ENCODE data around the gene PLXNC1.

DNA sequence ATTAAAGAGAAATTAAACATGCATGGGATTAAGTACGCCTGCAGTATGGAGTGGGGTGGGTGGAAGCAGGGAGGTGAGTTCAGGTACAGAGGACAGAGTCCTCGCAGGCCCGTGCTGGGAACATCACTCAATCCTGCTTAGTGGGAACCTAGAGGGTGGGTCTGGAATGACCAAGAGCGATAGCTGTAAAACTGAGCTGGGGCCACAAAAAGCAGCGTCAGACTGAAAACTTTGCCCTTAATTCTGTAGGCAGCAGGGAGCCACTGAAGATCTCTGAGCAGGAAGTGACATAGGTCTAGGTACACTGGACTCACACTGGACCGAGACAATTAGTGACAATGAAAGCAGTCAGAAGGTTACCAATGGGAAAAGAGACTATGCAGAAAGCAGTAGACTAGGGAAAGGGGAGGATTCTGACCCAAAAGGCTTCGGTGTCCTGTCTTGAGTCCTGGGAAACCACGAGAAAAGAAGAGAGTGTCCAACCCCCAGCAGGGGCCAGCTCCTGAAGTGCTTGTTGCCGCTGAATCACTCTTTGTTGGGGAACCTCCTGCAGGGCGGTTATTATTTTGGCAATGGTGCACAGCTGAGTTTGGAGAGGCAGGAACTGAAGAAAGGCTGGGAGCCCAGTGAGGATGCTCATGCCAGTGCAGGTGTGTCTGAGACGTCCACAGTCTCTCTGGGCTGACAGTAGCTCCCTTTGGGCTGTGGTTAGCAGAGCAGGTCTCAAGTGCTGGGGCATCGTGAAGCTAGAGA lies 97.4 kb downstream of the PLXNC1 start:
- TF ChIP-seq, protein P1, sequence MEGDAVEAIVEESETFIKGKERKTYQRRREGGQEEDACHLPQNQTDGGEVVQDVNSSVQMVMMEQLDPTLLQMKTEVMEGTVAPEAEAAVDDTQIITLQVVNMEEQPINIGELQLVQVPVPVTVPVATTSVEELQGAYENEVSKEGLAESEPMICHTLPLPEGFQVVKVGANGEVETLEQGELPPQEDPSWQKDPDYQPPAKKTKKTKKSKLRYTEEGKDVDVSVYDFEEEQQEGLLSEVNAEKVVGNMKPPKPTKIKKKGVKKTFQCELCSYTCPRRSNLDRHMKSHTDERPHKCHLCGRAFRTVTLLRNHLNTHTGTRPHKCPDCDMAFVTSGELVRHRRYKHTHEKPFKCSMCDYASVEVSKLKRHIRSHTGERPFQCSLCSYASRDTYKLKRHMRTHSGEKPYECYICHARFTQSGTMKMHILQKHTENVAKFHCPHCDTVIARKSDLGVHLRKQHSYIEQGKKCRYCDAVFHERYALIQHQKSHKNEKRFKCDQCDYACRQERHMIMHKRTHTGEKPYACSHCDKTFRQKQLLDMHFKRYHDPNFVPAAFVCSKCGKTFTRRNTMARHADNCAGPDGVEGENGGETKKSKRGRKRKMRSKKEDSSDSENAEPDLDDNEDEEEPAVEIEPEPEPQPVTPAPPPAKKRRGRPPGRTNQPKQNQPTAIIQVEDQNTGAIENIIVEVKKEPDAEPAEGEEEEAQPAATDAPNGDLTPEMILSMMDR (IDR thresholded peaks at IDR 0.05; ENCODE audit: low read depth, low read length, missing input control) = no peak
- TF ChIP-seq GABPA (IDR thresholded peaks at IDR 0.05 in 1 of 2, conservative IDR thresholded peaks at IDR 0.05 in 1 of 2) (no peak), JUND (IDR thresholded peaks at IDR 0.05) (no peak), EGR1 (IDR thresholded peaks at IDR 0.05; ENCODE audit: low read depth in 2 of 2) (no peak), SP1 (IDR thresholded peaks at IDR 0.05) (no peak), FOXA2 (IDR thresholded peaks at IDR 0.05) (no peak), TAF1 (conservative IDR thresholded peaks at IDR 0.05) (no peak), FOXA1 (IDR thresholded peaks at IDR 0.05) (no peak), HNF4A (conservative IDR thresholded peaks at IDR 0.05) (no peak)
- TF ChIP-seq, protein P2, sequence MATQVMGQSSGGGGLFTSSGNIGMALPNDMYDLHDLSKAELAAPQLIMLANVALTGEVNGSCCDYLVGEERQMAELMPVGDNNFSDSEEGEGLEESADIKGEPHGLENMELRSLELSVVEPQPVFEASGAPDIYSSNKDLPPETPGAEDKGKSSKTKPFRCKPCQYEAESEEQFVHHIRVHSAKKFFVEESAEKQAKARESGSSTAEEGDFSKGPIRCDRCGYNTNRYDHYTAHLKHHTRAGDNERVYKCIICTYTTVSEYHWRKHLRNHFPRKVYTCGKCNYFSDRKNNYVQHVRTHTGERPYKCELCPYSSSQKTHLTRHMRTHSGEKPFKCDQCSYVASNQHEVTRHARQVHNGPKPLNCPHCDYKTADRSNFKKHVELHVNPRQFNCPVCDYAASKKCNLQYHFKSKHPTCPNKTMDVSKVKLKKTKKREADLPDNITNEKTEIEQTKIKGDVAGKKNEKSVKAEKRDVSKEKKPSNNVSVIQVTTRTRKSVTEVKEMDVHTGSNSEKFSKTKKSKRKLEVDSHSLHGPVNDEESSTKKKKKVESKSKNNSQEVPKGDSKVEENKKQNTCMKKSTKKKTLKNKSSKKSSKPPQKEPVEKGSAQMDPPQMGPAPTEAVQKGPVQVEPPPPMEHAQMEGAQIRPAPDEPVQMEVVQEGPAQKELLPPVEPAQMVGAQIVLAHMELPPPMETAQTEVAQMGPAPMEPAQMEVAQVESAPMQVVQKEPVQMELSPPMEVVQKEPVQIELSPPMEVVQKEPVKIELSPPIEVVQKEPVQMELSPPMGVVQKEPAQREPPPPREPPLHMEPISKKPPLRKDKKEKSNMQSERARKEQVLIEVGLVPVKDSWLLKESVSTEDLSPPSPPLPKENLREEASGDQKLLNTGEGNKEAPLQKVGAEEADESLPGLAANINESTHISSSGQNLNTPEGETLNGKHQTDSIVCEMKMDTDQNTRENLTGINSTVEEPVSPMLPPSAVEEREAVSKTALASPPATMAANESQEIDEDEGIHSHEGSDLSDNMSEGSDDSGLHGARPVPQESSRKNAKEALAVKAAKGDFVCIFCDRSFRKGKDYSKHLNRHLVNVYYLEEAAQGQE (IDR thresholded peaks at IDR 0.05) = no peak
- TF ChIP-seq, protein P3, sequence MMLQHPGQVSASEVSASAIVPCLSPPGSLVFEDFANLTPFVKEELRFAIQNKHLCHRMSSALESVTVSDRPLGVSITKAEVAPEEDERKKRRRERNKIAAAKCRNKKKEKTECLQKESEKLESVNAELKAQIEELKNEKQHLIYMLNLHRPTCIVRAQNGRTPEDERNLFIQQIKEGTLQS (IDR thresholded peaks at IDR 0.05) = no peak
